ENCODE results near the gene SCIN. TPM values are rescaled to one million over a fixed set of nuclear protein-coding genes. Genes with fewer than 3 reads are reported as not detected.

Gene SCIN
- total and polyA plus RNA-seq, 12 donors = 0.06 to 5.5 (median 0.79) TPM

- 70 to 80% (median 78%) methylated on average over 13 of the region's 13 CpGs for WGBS, 4 donors
- Histone ChIP-seq H3K27me3 (no peaks in the 10 kb centered on the region), H3K9me3 (replicated peaks in 1 of 3) (no peaks in the 10 kb centered on the region), H3K4me1 (replicated peaks in 1 of 2) (peaks cover 0 to 5% of the 10 kb centered on the region in 2 donors), H3K27ac (no peak overlapping the region), H3K36me3 (replicated peaks in 1 of 2) (no peaks in the 10 kb centered on the region), H3K4me3 (no peak overlapping the region)
- intact Hi-C loops (cut with DNase I) = loop anchor here in 1 of 2 donors (10.0 kb wide), 1 partner anchor 579 kb away; no protein-coding TSS in a partner anchor
- TF ChIP-seq, protein P1, sequence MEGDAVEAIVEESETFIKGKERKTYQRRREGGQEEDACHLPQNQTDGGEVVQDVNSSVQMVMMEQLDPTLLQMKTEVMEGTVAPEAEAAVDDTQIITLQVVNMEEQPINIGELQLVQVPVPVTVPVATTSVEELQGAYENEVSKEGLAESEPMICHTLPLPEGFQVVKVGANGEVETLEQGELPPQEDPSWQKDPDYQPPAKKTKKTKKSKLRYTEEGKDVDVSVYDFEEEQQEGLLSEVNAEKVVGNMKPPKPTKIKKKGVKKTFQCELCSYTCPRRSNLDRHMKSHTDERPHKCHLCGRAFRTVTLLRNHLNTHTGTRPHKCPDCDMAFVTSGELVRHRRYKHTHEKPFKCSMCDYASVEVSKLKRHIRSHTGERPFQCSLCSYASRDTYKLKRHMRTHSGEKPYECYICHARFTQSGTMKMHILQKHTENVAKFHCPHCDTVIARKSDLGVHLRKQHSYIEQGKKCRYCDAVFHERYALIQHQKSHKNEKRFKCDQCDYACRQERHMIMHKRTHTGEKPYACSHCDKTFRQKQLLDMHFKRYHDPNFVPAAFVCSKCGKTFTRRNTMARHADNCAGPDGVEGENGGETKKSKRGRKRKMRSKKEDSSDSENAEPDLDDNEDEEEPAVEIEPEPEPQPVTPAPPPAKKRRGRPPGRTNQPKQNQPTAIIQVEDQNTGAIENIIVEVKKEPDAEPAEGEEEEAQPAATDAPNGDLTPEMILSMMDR (IDR thresholded peaks at IDR 0.05) = peak in 3 of 6 experiments; percentile 8 to 43 (median 26)
- no peak for TF ChIP-seq POLR2A (IDR thresholded peaks at IDR 0.05)
- peak in 4 of 7 donors; percentile 24 to 55 (median 30) for DNase-seq
Observed at GRCh38 chr7:12685550-12685949, 115.0 kb downstream of the SCIN start.

- TF ChIP-seq, protein P1 (IDR thresholded peaks at IDR 0.05) = peak; percentile 45 to 99 (median 78)
- peak in 1 of 2 donors; percentile 23 for TF ChIP-seq POLR2A (IDR thresholded peaks at IDR 0.05)
- 2 to 18% (median 8%) methylated on average over 10 to 54 of the region's 54 CpGs for WGBS, 4 donors
- H3K27ac ChIP-seq = peak overlapping the region; percentile 14 to 95 (median 85)
Observed at GRCh38 chr7:12686234-12686890, 115.8 kb downstream of the SCIN start.

GRCh38 chr7:12686891-12687717 lies 116.6 kb downstream of the SCIN start, which contains the start of gene ARL4A:
Gene ARL4A, plus strand, starts transcription at chr7:12687633. Its CDS starts 622 bp downstream, at chr7:12688255.
- TF ChIP-seq, protein P1 (IDR thresholded peaks at IDR 0.05) = peak in 2 of 6 experiments; percentile 3 to 7
- peak; percentile 73 to 91 for TF ChIP-seq POLR2A (IDR thresholded peaks at IDR 0.05)
- Histone ChIP-seq H3K9me3 (replicated peaks in 1 of 3) (no peaks in the 10 kb centered on the region), H3K27me3 (no peaks in the 10 kb centered on the region), H3K4me3 (peak within 1 kb of the TSS; percentile 0 to 89 (median 72)), H3K27ac (peak within 1 kb of the TSS; percentile 14 to 95 (median 85)), H3K4me1 (replicated peaks in 1 of 2) (peaks cover 0 to 5% of the 10 kb centered on the region in 2 donors), H3K36me3 (replicated peaks in 1 of 2) (no peaks in the 10 kb centered on the region)
- peak; percentile 99 to 100 (median 99) for DNase-seq
- 0 to 2% (median 1%) methylated on average over 9 to 73 of the region's 73 CpGs for WGBS, 4 donors
- intact Hi-C loops (cut with DNase I) = loop anchor here in 1 of 2 donors (10.0 kb wide), 1 partner anchor 578 kb away; no protein-coding TSS in a partner anchor

More at GRCh38 chr7:12686234-12686890, 115.8 kb downstream of the SCIN start:
- peak; percentile 92 to 96 (median 96) for DNase-seq
- intact Hi-C loops (cut with DNase I) = loop anchor here in 1 of 2 donors (10.0 kb wide), 1 partner anchor 578 kb away; no protein-coding TSS in a partner anchor
- peak overlapping the region in 3 of 4 donors; percentile 64 to 89 (median 79) for H3K4me3 ChIP-seq
- H3K9me3 ChIP-seq (replicated peaks in 1 of 3) = no peaks in the 10 kb centered on the region
- H3K36me3 ChIP-seq (replicated peaks in 1 of 2) = no peaks in the 10 kb centered on the region
- peaks cover 0 to 5% of the 10 kb centered on the region in 2 donors for H3K4me1 ChIP-seq (replicated peaks in 1 of 2)
- no peaks in the 10 kb centered on the region for H3K27me3 ChIP-seq

Measured in adrenal gland (tissue), 12 donors.